ENCODE data around the gene ELK3.

DNA sequence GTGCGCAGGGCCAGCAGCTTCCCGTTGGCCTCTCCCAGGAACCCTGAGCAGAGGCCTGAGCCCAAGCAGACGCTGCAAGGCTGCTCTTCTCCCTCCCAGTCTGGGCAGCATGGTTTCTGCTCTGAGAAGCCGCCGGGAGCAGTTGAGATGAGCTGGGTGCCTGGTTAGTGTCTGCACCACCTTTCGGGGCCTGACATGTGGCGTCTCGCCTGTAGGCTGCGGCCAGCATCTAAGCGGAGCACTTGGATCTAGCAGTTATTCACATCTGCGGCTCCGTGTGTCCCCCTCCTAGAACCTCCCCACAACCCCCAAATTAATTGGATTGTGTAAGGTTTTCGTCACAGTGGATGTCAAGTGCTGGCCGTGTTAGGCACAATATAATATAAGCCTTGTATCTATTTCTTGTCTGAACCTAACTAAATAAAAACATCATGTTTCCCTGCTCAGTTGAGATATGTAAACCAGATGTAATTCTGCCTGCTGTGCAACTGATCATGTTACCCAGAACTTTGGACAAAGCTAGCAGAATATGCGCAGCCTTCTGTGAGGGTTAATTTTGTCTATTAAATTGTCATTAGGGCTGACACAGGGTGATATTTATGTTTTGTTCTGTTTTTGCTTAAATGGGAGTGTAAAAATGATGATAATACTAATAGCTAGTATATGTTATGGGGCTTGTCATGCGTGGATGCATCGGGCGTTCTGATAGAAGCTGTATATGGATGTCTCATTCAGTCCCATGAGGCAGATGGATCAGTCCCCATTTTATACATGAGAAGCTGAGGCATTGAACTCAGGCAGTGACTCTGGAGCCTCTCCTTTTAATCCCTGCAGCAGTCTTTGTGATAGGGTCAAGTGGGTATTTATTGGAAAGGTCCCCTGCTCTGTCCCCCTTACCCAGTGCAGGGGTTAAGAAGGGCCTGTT is 45.8 kb downstream of the ELK3 start:
- TF ChIP-seq, protein P1, sequence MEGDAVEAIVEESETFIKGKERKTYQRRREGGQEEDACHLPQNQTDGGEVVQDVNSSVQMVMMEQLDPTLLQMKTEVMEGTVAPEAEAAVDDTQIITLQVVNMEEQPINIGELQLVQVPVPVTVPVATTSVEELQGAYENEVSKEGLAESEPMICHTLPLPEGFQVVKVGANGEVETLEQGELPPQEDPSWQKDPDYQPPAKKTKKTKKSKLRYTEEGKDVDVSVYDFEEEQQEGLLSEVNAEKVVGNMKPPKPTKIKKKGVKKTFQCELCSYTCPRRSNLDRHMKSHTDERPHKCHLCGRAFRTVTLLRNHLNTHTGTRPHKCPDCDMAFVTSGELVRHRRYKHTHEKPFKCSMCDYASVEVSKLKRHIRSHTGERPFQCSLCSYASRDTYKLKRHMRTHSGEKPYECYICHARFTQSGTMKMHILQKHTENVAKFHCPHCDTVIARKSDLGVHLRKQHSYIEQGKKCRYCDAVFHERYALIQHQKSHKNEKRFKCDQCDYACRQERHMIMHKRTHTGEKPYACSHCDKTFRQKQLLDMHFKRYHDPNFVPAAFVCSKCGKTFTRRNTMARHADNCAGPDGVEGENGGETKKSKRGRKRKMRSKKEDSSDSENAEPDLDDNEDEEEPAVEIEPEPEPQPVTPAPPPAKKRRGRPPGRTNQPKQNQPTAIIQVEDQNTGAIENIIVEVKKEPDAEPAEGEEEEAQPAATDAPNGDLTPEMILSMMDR (IDR thresholded peaks at IDR 0.05) = no peak
- peak in 1 of 2 donors; percentile 37 for TF ChIP-seq POLR2A (IDR thresholded peaks at IDR 0.05)

All from adrenal gland (tissue), 5 donors.